IPS-15b (cell line): ENCODE data around the gene GIN1.
"Not testable (repeated sequence)": the region's sequence is repeated elsewhere in the genome, so short reads cannot be mapped to it uniquely, and the experiment has no call there.

Experiments
- H3K27me3 ChIP-seq: one replicate; pipeline ENCODE4 v1.6.1; 2013; ENCODE audit warnings: low read length; ENCODE audit not compliant: control insufficient read depth, insufficient read depth
- H3K36me3 ChIP-seq: one replicate; pipeline ENCODE4 v1.6.1; 2013; ENCODE audit warnings: low read length; ENCODE audit not compliant: control insufficient read depth, insufficient read depth
- H3K4me1 ChIP-seq: one replicate; pipeline ENCODE4 v1.6.1; 2013; ENCODE audit warnings: mild to moderate bottlenecking, low read length; ENCODE audit not compliant: control insufficient read depth, insufficient read depth
- H3K4me3 ChIP-seq: one replicate; pipeline ENCODE4 v1.5.1; 2013; ENCODE audit warnings: low read depth, low read length
- H3K9ac ChIP-seq: one replicate; pipeline ENCODE4 v1.6.1; 2013; ENCODE audit warnings: low read depth, mild to moderate bottlenecking, low read length
- H3K9me3 ChIP-seq: one replicate; pipeline ENCODE4 v1.6.1; 2013; ENCODE audit warnings: mild to moderate bottlenecking, low read length; ENCODE audit not compliant: control insufficient read depth, insufficient read depth

Gene GIN1

GRCh38 chr5:103119765-103120606 is at the start of gene GIN1, which contains the start of gene PPIP5K2:
TSS of gene GIN1 (minus strand) at chr5:103120138. CDS start at chr5:103108707, 11,431 bp downstream.
TSS of gene PPIP5K2 (plus strand) at chr5:103120301. CDS start at chr5:103129590, 9,289 bp downstream.
- H3K9ac ChIP-seq, result peak within 1 kb of the TSS; percentile 94
- H3K4me1 ChIP-seq, result peaks cover 6% of the 10 kb centered on the region
- no peaks in the 10 kb centered on the region for H3K9me3 ChIP-seq
- H3K36me3 ChIP-seq, result no peaks in the 10 kb centered on the region
- peak within 1 kb of the TSS; percentile 99 for H3K4me3 ChIP-seq
- H3K27me3 ChIP-seq, result no peaks in the 10 kb centered on the region

- Histone ChIP-seq H3K9me3 (no peaks in the 10 kb centered on the region), H3K36me3 (no peaks in the 10 kb centered on the region), H3K4me3 (no peak overlapping the region), H3K9ac (no peak overlapping the region), H3K27me3 (no peaks in the 10 kb centered on the region), H3K4me1 (no peaks in the 10 kb centered on the region)
Observed at GRCh38 chr5:103166706-103167105, 46.8 kb upstream of the GIN1 start.

- no peaks in the 10 kb centered on the region for H3K4me1 ChIP-seq
- no peak overlapping the region for H3K9ac ChIP-seq
- H3K27me3 ChIP-seq, result no peaks in the 10 kb centered on the region
- H3K4me3 ChIP-seq, result no peak overlapping the region
- H3K36me3 ChIP-seq, result no peaks in the 10 kb centered on the region
- H3K9me3 ChIP-seq, result no peaks in the 10 kb centered on the region
Observed at GRCh38 chr5:103151156-103151555, 31.2 kb upstream of the GIN1 start.

GRCh38 chr5:103148213-103148612 is 28.3 kb upstream of the GIN1 start:
- no peaks in the 10 kb centered on the region for H3K36me3 ChIP-seq
- no peaks in the 10 kb centered on the region for H3K27me3 ChIP-seq

GRCh38 chr5:103145196-103145595 is 25.3 kb upstream of the GIN1 start:
- Histone ChIP-seq H3K9me3 (no peaks in the 10 kb centered on the region), H3K4me1 (no peaks in the 10 kb centered on the region), H3K27me3 (no peaks in the 10 kb centered on the region), H3K9ac (no peak overlapping the region), H3K4me3 (no peak overlapping the region), H3K36me3 (no peaks in the 10 kb centered on the region)

More at GRCh38 chr5:103148213-103148612, 28.3 kb upstream of the GIN1 start:
- Histone ChIP-seq H3K9ac (no peak overlapping the region), H3K4me3 (no peak overlapping the region), H3K4me1 (no peaks in the 10 kb centered on the region), H3K9me3 (no peaks in the 10 kb centered on the region)

GRCh38 chr5:103142132-103142531 is 22.2 kb upstream of the GIN1 start:
- H3K4me1 ChIP-seq, H3K9me3 ChIP-seq, H3K27me3 ChIP-seq, H3K4me3 ChIP-seq, H3K36me3 ChIP-seq, H3K9ac ChIP-seq: not testable (repeated sequence)

GRCh38 chr5:103139264-103139865 is 19.4 kb upstream of the GIN1 start:
- H3K4me1 ChIP-seq, result no peaks in the 10 kb centered on the region
- H3K36me3 ChIP-seq, result no peaks in the 10 kb centered on the region
- no peak overlapping the region for H3K4me3 ChIP-seq
- H3K27me3 ChIP-seq, result no peaks in the 10 kb centered on the region
- no peak overlapping the region for H3K9ac ChIP-seq
- H3K9me3 ChIP-seq, result no peaks in the 10 kb centered on the region

- no peaks in the 10 kb centered on the region for H3K27me3 ChIP-seq
- no peak overlapping the region for H3K4me3 ChIP-seq
- no peaks in the 10 kb centered on the region for H3K36me3 ChIP-seq
Observed at GRCh38 chr5:103138202-103138690, 18.3 kb upstream of the GIN1 start.

GRCh38 chr5:103135461-103135860 is 15.5 kb upstream of the GIN1 start:
- Histone ChIP-seq H3K27me3 (no peaks in the 10 kb centered on the region), H3K9me3 (no peaks in the 10 kb centered on the region), H3K9ac (no peak overlapping the region), H3K4me3 (no peak overlapping the region), H3K36me3 (no peaks in the 10 kb centered on the region), H3K4me1 (no peaks in the 10 kb centered on the region)

More at GRCh38 chr5:103138202-103138690, 18.3 kb upstream of the GIN1 start:
- Histone ChIP-seq H3K4me1 (no peaks in the 10 kb centered on the region), H3K9me3 (no peaks in the 10 kb centered on the region), H3K9ac (no peak overlapping the region)

- no peak overlapping the region for H3K9ac ChIP-seq
- H3K4me1 ChIP-seq, result no peaks in the 10 kb centered on the region
- H3K9me3 ChIP-seq, result no peaks in the 10 kb centered on the region
- no peaks in the 10 kb centered on the region for H3K27me3 ChIP-seq
- no peaks in the 10 kb centered on the region for H3K36me3 ChIP-seq
- H3K4me3 ChIP-seq, result no peak overlapping the region
Observed at GRCh38 chr5:103133231-103133630, 13.3 kb upstream of the GIN1 start.

GRCh38 chr5:103132684-103133083 is 12.7 kb upstream of the GIN1 start:
- Histone ChIP-seq H3K9ac (no peak overlapping the region), H3K9me3 (no peaks in the 10 kb centered on the region), H3K4me3 (no peak overlapping the region), H3K27me3 (no peaks in the 10 kb centered on the region), H3K4me1 (no peaks in the 10 kb centered on the region), H3K36me3 (no peaks in the 10 kb centered on the region)

GRCh38 chr5:103128202-103128601 is 8.3 kb upstream of the GIN1 start:
- Histone ChIP-seq H3K27me3 (no peaks in the 10 kb centered on the region), H3K9ac (no peak overlapping the region), H3K4me1 (no peaks in the 10 kb centered on the region), H3K36me3 (no peaks in the 10 kb centered on the region), H3K4me3 (no peak overlapping the region), H3K9me3 (no peaks in the 10 kb centered on the region)
